Calu3 (cell line): ENCODE results near the gene CYP27C1. TPM values are rescaled to one million over a fixed set of nuclear protein-coding genes. Genes with fewer than 3 reads are reported as not detected.

Experiments
- BruUV-seq: library from RNA; stranded (reverse); fragments of 400-500 nt; replicated peaks from 2 replicates; lab custom pipeline; 2021; lab: Mats Ljungman, UMichigan
- CTCF ChIA-PET: fragments of 300-600 bp; sonication (Branson Sonifier 250); formaldehyde crosslinking; loops from one replicate; lab custom pipeline; 2022; ENCODE audit warnings: antibody characterized with exemption; lab: Charles Lee
- DNase-seq: peaks from one replicate; pipeline ENCODE4 v3.0.0; 2022
- H3K27ac Mint-ChIP-seq: one replicate; pipeline ENCODE4 v1.8.0; 2022; ENCODE audit warnings: mixed read lengths; ENCODE audit not compliant: unreplicated experiment
- H3K27me3 Mint-ChIP-seq: one replicate; pipeline ENCODE4 v1.8.0; 2022; ENCODE audit warnings: mixed read lengths; ENCODE audit not compliant: unreplicated experiment
- H3K36me3 Mint-ChIP-seq: one replicate; pipeline ENCODE4 v1.8.0; 2022; ENCODE audit warnings: mild to moderate bottlenecking, moderate library complexity, mixed read lengths; ENCODE audit not compliant: insufficient read depth, unreplicated experiment
- H3K4me1 Mint-ChIP-seq: one replicate; pipeline ENCODE4 v1.8.0; 2022; ENCODE audit warnings: mild to moderate bottlenecking, low read depth, mixed read lengths; ENCODE audit not compliant: unreplicated experiment
- H3K4me3 Mint-ChIP-seq: one replicate; pipeline ENCODE4 v1.8.0; 2022; ENCODE audit warnings: mild to moderate bottlenecking, low read depth, moderate library complexity, mixed read lengths; ENCODE audit not compliant: unreplicated experiment
- H3K9me3 Mint-ChIP-seq: one replicate; pipeline ENCODE4 v1.8.0; 2022; ENCODE audit warnings: low read depth, mixed read lengths; ENCODE audit not compliant: unreplicated experiment
- CTCF ChIP-seq: fragments of 200-600 bp; IDR thresholded peaks from one replicate; pipeline ENCODE4 v1.8.0; 2022; ENCODE audit warnings: antibody characterized with exemption; ENCODE audit not compliant: unreplicated experiment
- intact Hi-C: fragments of 100-400 bp; cut with micrococcal nuclease; formaldehyde crosslinking; loops from one replicate; pipeline ENCODE4 v1.10.0; 2022; ENCODE audit not compliant: unreplicated experiment
- total RNA-seq: library from RNA; stranded (reverse); gene quantifications from 2 replicates; pipeline ENCODE4 v1.2.3, GENCODE V29; 2022

Gene CYP27C1
- total RNA-seq, 1 experiment from 2014 or later, result 0.07 TPM

DNA sequence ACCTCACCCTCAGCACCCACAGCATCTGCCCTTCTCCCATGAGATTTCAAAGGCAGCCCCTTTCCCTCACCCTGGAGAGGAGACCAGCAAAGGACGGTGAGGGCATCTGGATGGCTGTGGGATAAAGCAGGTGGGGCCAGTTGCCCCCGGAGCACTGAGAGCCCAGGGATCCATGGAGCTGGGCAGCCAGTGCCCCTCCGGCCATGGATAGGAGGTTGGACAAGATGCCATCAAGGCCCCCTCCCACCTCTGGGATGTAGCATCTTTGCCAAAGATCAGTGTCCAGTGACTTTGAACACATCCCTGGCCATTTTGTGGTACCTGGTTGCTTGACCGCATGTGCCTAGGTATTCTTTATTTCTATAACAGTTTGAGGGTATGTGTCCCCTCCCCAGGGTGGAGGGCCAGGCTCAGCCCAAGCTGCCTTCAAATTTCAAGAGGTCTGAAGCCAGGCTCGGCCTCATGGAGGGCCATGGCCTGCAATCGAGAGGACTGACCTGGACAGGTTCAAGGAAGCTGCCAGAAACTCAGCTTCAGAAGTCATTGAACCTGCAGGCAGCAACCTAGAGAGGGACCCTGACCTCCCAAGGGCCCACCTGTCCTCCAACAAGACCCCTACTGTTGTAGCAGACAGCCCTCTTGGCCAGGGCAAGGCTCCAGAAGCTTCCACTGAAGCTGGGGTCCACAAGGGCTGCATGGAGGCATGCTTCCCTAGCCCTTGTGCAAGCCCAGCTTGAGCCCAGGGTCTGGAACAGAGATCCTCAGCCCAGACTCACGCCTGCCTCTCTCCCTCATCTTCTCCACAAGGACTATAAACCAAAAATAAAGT is 57.6 kb downstream of the CYP27C1 start:
- H3K36me3 Mint-ChIP-seq, result no peaks in the 10 kb centered on the region
- intact Hi-C loops, result loop anchor here (10.0 kb wide), 1 partner anchor 58 kb away; the partner anchor contains the start of gene BIN1
- H3K4me3 Mint-ChIP-seq, result no peak overlapping the region
- no TSS peak for BruUV-seq
- TF ChIP-seq CTCF, result no peak
- H3K27me3 Mint-ChIP-seq, result peaks cover 11% of the 10 kb centered on the region
- peaks cover 23% of the 10 kb centered on the region for H3K4me1 Mint-ChIP-seq
- no peaks in the 10 kb centered on the region for H3K9me3 Mint-ChIP-seq
- no peak overlapping the region for H3K27ac Mint-ChIP-seq
- CTCF ChIA-PET, result interaction anchor here (0.9 kb wide), 1 partner anchor 94 kb away, joined by 3 read pairs; no protein-coding TSS in a partner anchor
- DNase-seq, result no peak

- intact Hi-C loops, result loop anchor here (10.0 kb wide), 1 partner anchor 57 kb away; the partner anchor contains the start of gene BIN1
- no peak for DNase-seq
- H3K4me3 Mint-ChIP-seq, result no peak overlapping the region
- no peak overlapping the region for H3K27ac Mint-ChIP-seq
- no peaks in the 10 kb centered on the region for H3K36me3 Mint-ChIP-seq
- BruUV-seq, result no TSS peak
- H3K27me3 Mint-ChIP-seq, result peaks cover 11% of the 10 kb centered on the region
- peaks cover 15% of the 10 kb centered on the region for H3K4me1 Mint-ChIP-seq
- TF ChIP-seq CTCF, result no peak
- CTCF ChIA-PET, result interaction anchor here (0.9 kb wide), 1 partner anchor 93 kb away, joined by 3 read pairs; no protein-coding TSS in a partner anchor
- no peaks in the 10 kb centered on the region for H3K9me3 Mint-ChIP-seq
Observed at GRCh38 chr2:127161176-127162136, 58.6 kb downstream of the CYP27C1 start.

- CTCF ChIA-PET, result no interaction called here
- no peak overlapping the region for H3K27ac Mint-ChIP-seq
- H3K36me3 Mint-ChIP-seq, result no peaks in the 10 kb centered on the region
- intact Hi-C loops, result loop anchor here (10.0 kb wide), 1 partner anchor 56 kb away; the partner anchor contains the start of gene BIN1
- no TSS peak for BruUV-seq
- H3K4me1 Mint-ChIP-seq, result peaks cover 7% of the 10 kb centered on the region
- no peak for DNase-seq
- H3K4me3 Mint-ChIP-seq, result no peak overlapping the region
- no peaks in the 10 kb centered on the region for H3K9me3 Mint-ChIP-seq
- peaks cover 11% of the 10 kb centered on the region for H3K27me3 Mint-ChIP-seq
- TF ChIP-seq CTCF, result no peak
Observed at GRCh38 chr2:127160676-127161075, 59.4 kb downstream of the CYP27C1 start.

DNA sequence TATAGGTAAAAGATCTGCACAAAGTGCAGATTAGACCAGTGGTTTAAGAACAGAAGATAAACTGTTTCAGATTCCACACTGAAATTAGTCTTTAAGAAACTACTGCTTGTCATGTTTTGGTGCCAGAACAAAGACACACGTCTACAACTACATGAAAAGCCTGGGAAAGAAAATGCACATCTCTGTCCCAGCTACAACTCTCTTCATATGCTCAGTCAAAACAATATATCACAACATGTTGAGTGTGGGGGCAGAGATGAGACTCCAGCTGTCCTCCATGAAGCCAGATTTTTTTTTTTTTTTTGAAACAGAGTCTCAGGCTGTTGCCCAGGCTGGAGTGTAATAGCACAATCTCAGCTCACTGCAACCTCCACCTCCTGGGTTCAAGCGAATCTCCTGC is 60.6 kb downstream of the CYP27C1 start:
- intact Hi-C loops, result no loop called here
- no peaks in the 10 kb centered on the region for H3K36me3 Mint-ChIP-seq
- no peak overlapping the region for H3K27ac Mint-ChIP-seq
- H3K4me1 Mint-ChIP-seq, result no peaks in the 10 kb centered on the region
- no peak for DNase-seq
- TF ChIP-seq CTCF, result no peak
- no TSS peak for BruUV-seq
- no peaks in the 10 kb centered on the region for H3K9me3 Mint-ChIP-seq
- CTCF ChIA-PET, result no interaction called here
- peaks cover 11% of the 10 kb centered on the region for H3K27me3 Mint-ChIP-seq
- no peak overlapping the region for H3K4me3 Mint-ChIP-seq
